ENCODE measurements around the gene CDK17.
"Not testable (repeated sequence)": the region's sequence is repeated elsewhere in the genome, so short reads cannot be mapped to it uniquely, and the experiment has no call there.

The CDK17 gene

DNA sequence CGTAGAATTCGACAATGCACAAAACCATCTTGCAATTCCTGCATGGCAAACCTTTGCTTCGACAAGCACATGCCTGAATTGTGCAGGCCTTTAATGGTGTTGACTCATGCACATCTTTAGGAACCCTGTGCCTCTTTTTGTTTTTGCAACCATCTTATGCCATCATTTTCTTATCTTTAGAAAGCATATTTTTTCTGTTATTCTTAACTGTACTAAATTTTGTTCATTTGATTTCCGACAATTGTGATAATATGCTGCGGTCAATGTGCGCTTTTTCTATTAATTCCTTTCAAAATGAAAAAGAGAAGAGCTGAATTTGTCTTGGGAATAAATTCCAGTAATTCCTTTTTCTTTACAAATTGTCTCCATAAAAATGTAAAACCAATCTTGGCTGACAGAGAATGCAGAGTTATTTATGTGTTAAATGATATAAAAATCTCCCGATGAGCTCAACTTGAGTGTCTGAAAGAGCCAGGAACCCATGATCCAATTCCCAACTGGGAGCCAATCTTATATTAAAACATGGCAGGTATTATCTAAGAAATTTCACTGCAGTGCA lies 20.1 kb upstream of the CDK17 start:
- TF ChIP-seq, protein P1, sequence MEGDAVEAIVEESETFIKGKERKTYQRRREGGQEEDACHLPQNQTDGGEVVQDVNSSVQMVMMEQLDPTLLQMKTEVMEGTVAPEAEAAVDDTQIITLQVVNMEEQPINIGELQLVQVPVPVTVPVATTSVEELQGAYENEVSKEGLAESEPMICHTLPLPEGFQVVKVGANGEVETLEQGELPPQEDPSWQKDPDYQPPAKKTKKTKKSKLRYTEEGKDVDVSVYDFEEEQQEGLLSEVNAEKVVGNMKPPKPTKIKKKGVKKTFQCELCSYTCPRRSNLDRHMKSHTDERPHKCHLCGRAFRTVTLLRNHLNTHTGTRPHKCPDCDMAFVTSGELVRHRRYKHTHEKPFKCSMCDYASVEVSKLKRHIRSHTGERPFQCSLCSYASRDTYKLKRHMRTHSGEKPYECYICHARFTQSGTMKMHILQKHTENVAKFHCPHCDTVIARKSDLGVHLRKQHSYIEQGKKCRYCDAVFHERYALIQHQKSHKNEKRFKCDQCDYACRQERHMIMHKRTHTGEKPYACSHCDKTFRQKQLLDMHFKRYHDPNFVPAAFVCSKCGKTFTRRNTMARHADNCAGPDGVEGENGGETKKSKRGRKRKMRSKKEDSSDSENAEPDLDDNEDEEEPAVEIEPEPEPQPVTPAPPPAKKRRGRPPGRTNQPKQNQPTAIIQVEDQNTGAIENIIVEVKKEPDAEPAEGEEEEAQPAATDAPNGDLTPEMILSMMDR (IDR thresholded peaks at IDR 0.05; ENCODE audit: low read depth, low read length, missing control alignments) = no peak
- DNase-seq (ENCODE audit: low read depth) = no peak

DNA sequence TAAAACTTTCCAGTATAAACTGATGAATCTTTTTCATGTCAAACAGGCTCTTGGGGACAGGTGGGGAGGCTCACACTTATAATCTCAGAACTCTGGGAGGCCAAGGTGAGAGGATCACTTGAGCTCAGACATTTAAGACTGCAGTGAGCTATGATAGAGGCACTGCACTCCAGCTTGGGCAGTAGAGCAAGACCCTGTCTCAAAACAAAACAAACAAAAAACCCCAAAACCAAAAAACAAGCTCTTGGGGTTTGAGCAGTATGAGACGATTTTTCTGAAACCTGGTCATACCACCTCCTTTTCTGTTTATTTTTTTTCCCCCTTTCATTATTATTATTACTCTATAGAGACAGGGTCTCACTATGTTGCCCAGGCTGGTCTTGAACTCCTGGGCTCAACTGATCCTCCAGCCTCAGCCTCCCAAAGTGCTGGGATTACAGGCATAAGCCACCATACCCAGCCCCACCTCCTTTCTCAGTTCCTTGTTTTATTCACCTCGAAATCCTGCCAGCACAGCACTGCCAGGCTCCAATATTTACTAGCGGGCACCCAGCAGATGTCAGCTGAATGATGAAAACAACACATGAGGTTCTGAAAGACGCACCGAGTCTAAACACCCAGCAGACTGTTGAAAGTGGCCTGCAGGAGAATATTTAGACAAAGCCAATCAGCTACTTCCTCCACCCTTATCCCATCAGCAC lies 19.5 kb upstream of the CDK17 start:
- H3K4me3 ChIP-seq (ENCODE audit: low read depth, low read length) = no peak overlapping the region
- DNase-seq (ENCODE audit: low read depth) = no peak
- in situ Hi-C loops (cut with HindIII; ENCODE audit: low sequenced_read_pairs) = no loop called here
- TF ChIP-seq, protein P1 (IDR thresholded peaks at IDR 0.05; ENCODE audit: low read depth, low read length, missing control alignments) = no peak

More for the DNA sequence above, 20.1 kb upstream of the CDK17 start:
- in situ Hi-C loops (cut with HindIII; ENCODE audit: low sequenced_read_pairs) = no loop called here
- H3K4me3 ChIP-seq (ENCODE audit: low read depth, low read length) = no peak overlapping the region

DNA sequence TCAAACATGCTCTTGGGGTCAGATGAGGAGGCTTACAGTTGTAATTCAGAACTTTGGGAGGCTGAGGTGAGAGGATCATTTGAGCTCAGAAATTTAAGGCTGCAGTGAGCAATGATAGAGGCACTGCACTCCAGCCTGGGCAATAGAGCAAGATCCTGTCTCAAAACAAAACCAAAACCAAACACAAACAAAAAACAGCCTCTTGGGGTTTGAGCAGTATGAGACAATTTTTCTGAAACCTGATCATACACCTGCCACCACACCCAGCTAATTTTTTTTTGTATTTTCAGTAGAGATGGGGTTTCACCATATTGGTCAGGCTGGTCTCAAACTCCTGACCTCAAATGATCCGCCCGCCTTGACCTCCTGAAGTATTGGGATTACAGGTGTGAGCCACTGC lies 17.4 kb upstream of the CDK17 start:
- in situ Hi-C loops (cut with HindIII; ENCODE audit: low sequenced_read_pairs); H3K4me3 ChIP-seq (ENCODE audit: low read depth, low read length); DNase-seq (ENCODE audit: low read depth): not testable (repeated sequence)

DNA sequence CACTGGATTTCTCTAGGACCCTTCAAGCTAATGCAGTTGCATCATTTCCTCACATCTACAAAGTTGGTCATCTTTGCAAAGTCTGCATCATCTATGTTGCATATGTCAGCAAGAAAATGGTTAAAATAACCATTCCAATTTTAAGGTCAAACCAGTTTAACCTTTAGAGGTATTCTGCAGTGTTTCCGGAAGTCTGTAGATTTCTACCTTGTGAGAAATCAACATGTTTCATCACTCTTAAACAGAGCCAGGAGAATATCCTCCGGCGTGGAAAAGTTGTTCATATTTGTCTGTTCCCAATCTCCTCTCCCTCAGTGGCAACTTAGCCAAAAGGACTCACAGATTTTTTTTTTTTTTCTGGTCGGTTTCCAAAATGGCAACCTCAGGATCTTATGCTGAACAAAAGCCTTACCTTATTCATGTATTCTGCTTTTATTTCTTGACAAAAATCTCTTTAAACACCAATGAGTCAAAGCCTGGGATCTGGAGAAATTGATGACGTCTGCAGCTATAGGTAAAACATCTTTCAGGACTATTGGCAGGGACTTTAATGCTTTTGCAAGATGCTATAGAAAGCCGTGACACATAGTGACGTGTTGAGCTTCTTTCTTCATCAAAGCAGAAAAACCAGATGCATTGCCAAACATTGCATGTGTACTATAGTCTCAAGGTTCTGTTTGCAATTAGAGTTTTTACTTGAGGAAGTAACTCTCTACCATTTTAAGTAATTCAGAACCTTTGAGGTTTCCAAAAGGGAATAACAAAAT lies 16.0 kb upstream of the CDK17 start:
- in situ Hi-C loops (cut with HindIII; ENCODE audit: low sequenced_read_pairs) = no loop called here
- TF ChIP-seq, protein P1 (IDR thresholded peaks at IDR 0.05; ENCODE audit: low read depth, low read length, missing control alignments) = no peak
- no peak for DNase-seq (ENCODE audit: low read depth)
- no peak overlapping the region for H3K4me3 ChIP-seq (ENCODE audit: low read depth, low read length)

DNA sequence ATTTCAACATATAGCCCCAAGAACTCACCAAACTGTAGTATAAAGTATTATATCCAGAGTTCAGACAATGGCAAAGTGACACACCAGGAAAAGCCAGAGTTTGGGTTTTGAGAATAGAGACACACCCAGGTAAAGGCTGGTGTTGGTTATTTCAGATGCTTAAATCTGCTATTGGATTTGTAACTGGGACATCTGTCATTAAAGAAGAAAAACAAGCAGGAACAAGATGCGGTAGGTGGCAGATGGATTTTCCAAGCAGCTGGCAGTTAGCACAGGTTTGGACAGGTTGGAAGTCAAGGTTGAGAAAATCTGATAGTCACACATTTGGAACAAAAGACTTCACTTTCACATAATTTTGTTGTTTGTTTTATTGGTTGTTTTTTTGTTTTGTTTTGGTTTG lies 14.4 kb upstream of the CDK17 start:
- no peak for DNase-seq (ENCODE audit: low read depth)
- TF ChIP-seq, protein P1 (IDR thresholded peaks at IDR 0.05; ENCODE audit: low read depth, low read length, missing control alignments) = no peak
- in situ Hi-C loops (cut with HindIII; ENCODE audit: low sequenced_read_pairs) = no loop called here
- no peak overlapping the region for H3K4me3 ChIP-seq (ENCODE audit: low read depth, low read length)

DNA sequence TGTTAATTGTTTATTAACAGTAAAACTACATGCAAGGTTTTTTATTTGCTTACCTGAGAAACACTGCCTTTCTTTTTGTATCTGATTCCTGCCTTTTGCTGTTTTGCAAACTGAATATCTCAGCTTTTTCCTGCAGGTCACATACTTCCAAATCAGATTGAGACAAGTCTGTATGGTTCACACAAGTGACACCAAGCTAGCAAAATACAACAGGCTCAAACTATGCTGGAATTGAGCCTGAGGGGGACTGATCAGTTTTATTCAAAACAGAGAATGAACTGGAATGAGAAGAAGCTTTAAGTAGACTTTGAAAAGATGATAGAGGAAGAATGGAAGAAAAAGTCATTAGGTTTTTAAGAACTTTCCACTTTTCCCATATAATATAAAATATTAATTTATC lies 12.2 kb upstream of the CDK17 start:
- no peak for DNase-seq (ENCODE audit: low read depth)
- TF ChIP-seq, protein P1 (IDR thresholded peaks at IDR 0.05; ENCODE audit: low read depth, low read length, missing control alignments) = no peak
- in situ Hi-C loops (cut with HindIII; ENCODE audit: low sequenced_read_pairs) = no loop called here
- H3K4me3 ChIP-seq (ENCODE audit: low read depth, low read length) = no peak overlapping the region

DNA sequence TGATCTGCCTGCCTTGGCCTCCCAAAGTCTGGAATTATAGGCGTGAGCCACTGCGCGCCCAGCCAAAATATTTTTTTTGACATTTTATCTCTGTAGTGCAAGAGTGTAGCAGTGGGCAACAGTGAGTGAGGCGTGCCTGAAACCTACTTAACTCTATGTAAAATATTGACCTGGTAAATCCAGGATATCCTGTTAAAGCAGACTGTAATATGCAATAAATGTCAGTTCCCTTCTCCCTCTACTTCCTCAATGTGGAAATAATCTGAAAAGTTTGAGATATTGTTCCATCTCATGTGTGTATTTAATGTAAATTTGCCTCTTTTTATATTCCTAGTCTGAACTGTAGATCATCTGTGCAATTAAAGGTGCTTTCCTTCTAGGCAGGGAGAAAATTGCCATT lies 9.5 kb upstream of the CDK17 start:
- in situ Hi-C loops (cut with HindIII; ENCODE audit: low sequenced_read_pairs) = no loop called here
- DNase-seq (ENCODE audit: low read depth) = no peak
- TF ChIP-seq, protein P1 (IDR thresholded peaks at IDR 0.05; ENCODE audit: low read depth, low read length, missing control alignments) = no peak
- H3K4me3 ChIP-seq (ENCODE audit: low read depth, low read length) = no peak overlapping the region
